Omental fat pad (tissue), 4 donors: ENCODE measurements around the gene B4GALT2. TPM values are rescaled to one million over a fixed set of nuclear protein-coding genes. Genes with fewer than 3 reads are reported as not detected.

Experiments
- ATAC-seq: fragments of 150-250 bp; one replicate; pipeline ENCODE4 v1.9.1; 2016; ENCODE audit warnings: mild to moderate bottlenecking, moderate library complexity; ENCODE audit not compliant: low FRiP score
- DNase-seq: peaks from one replicate; pipeline ENCODE4 v3.0.0-alpha.2; 2019; ENCODE audit warnings: low spot score
- total RNA-seq, 4 donors: library from RNA; depleted of rRNA; stranded (reverse); fragments of >200 nt; gene quantifications; one replicate each; pipeline ENCODE4 v1.1.0, GENCODE V29; 2016
- TF ChIP-seq, protein P1 (sequence below), 3 donors: fragments of 450-650 bp; IDR thresholded peaks; one replicate each; pipeline ENCODE4 v1.5.1; 2016 to 2017; ENCODE audit warnings: antibody characterized with exemption in 3 of 3, mild to moderate bottlenecking in 3 of 3, moderate library complexity in 2 of 3

Gene B4GALT2
- total RNA-seq, 4 donors from 2014 or later, result 20.3 to 67.9 (median 42.6) TPM

DNA sequence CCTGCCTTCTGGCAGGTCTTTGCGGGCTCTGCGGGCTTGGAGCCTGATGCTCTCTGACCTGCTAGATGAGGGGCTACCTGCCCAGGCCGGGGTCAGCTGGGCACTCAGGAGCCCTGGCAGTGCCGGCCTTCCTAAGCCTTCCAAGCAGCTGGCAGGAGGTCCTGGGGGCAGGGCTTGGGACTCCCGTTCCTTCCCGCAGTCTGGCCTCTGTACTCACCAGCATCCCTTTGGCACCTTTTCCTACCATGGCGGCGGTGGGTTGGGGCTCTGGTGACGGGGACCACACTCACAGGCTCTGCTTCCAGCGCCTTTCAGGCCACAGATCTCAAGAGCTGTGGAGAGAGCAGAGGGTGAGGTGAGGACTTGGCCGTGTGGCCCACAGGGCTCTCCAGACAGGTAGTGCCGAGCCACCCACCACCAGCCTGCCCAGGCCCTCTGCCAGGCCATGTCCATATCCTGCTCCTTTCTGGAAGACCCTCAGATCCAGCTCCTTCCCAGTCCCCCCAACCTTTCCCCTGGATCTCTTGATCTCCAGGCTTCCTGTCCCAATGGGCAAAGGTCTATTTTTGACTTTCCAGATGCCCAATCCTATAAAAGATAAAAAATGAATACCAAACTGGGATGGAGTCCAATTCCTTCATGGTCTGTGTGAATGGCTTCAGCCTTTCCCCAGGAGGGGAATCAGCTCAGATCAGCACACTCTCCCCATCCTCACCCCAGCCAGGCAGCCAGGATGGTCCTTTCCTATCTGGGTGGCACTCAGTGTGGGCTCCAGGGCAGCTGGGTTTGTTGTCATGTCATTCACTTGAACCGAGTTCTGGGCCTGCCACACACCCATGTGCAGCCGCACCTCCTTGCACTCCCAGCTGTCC lies 45.3 kb downstream of the B4GALT2 start:
- ATAC-seq (no peak), DNase-seq (no peak)
- TF ChIP-seq, protein P1, sequence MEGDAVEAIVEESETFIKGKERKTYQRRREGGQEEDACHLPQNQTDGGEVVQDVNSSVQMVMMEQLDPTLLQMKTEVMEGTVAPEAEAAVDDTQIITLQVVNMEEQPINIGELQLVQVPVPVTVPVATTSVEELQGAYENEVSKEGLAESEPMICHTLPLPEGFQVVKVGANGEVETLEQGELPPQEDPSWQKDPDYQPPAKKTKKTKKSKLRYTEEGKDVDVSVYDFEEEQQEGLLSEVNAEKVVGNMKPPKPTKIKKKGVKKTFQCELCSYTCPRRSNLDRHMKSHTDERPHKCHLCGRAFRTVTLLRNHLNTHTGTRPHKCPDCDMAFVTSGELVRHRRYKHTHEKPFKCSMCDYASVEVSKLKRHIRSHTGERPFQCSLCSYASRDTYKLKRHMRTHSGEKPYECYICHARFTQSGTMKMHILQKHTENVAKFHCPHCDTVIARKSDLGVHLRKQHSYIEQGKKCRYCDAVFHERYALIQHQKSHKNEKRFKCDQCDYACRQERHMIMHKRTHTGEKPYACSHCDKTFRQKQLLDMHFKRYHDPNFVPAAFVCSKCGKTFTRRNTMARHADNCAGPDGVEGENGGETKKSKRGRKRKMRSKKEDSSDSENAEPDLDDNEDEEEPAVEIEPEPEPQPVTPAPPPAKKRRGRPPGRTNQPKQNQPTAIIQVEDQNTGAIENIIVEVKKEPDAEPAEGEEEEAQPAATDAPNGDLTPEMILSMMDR (IDR thresholded peaks at IDR 0.05), result no peak

DNA sequence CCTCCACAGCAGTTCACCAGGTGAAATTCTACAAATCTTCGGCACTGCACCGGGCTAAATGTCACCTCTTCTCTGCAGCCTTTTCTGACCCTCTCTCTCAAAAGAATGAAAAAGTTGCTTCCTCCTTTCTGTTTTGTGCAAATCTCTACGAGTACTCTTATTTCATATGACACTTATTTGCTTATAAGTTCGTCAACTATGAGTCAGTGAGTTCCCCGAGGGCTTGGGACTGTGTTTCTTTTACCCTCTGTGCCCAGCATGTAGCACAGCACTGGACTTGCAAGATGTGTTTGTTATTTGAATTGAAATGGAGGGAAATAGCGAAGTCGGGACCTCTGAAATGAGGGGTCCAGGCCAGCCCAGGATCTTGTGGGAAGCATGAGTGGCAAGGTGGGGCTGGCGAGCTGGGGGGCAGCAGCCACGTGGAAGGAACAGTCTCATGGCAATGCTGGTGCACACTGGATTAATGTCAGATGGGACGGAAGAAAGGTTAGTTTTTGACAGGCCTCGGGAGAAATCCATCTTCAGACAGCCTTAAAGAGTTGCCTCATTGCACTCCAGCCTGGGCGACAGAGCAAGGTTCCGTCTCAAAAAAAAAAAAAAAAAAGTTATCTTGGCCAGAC lies 46.0 kb downstream of the B4GALT2 start:
- DNase-seq, result no peak
- no peak for ATAC-seq
- TF ChIP-seq, protein P1 (IDR thresholded peaks at IDR 0.05), result no peak

DNA sequence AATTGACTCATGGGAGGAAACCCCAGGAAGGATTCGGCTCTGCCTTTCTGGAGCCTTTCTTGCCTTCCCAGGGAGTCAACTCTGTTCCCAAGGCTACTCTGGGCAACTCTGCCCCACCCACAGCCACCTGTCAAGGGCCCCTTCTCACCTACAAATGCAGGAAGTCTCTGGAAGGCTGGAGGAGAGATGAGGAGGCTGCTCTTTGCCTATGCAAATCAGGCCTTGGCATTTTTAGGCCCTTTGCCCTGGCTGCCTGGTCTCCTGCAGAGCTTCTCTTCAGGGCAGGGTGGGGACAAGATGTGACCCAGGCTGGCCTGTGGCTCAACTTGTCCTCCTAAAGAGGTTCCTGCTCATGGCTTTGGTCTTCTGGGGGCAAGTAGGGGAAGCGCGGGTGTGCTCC lies 46.8 kb downstream of the B4GALT2 start:
- no peak for DNase-seq
- TF ChIP-seq, protein P1 (IDR thresholded peaks at IDR 0.05), result no peak
- ATAC-seq, result no peak

DNA sequence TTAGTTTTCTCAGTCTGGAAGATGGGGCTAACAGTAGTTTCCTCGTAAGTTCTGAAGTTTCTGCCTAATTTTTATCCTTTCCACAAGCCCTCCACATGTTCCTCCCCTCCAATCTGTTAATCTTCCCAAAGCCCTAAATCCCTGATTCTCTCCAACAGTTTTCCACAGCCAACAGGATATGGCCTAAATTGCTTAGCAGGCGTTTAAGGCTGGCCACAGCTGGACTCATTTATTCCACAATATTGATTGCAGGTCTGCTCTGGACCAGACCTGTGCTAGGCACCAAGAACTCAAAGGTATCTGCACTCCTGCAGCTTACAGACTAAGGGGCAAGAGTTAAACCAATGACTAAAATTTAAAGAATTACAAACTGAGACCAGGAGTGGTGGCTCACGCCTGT lies 48.3 kb downstream of the B4GALT2 start:
- DNase-seq, result no peak
- TF ChIP-seq, protein P1 (IDR thresholded peaks at IDR 0.05), result no peak
- ATAC-seq, result no peak

DNA sequence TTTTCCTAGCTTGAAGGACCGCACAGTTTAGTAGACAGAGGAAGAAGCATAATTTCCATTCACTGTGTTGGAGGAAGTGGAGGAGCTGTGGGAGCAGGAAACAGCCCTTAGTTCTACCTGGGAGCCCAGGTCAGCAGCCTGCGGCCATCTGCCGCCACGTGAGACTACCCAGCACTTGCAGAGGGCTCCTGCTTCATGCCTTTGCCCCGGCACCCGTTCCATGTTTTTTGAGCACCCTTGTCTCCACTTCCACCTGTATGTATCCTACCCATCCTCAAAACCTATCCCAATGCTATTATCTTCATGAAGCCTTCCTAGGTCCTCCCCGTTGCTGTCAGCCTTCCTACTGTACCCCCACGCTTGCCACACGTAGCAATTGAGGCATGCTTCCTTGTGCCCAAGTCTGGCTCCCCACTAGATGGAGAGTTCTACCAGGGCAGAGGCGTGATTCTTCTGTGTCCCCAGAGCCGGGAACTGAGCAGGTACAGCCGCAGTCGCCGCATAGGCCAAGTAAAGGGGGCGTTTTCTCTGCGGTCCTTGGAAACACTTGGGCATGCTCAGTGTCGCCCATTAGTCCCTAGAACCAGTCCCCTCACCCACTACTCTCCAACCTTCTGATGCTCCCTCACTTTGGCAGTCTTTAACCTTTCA lies 50.4 kb downstream of the B4GALT2 start:
- DNase-seq (no peak), ATAC-seq (peak; percentile 8)

DNA sequence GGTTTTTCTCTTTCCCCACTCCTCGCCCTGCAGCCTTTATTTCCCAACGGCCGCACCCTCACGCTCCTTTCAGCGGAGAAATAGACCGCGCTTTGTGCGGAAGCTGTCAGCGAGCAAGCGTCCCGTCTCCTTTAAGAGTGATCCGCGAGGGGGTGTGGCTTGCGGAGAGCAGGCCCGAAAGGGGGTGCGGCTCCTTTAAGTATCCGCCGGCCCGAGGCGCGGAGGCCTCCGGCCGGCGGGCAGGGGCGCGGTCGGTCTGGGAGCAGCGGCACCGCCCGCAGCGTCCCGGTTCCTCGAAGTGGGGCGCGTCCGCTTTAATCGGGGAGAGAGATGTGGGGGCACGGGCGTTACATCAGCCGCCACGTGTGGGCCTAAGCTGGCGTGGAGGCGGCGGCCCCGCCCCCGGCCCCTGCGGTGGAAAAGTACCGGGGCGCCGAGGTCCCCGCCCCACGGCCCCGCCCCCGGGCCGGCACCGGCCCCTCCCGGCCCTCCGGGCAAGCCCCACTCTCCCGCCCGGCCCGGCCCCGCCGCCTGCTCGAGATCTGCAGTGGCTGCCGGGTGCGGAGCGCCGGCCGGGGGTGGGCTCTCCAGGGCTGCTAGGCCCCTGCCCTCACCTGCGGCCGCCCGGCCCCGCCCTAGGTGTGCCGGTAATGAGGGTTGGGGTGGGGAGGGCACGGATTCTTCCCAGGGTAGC lies 51.0 kb downstream of the B4GALT2 start:
- ATAC-seq (peak; percentile 87), DNase-seq (peak; percentile 68)
- TF ChIP-seq, protein P1 (IDR thresholded peaks at IDR 0.05), result no peak

More for the DNA sequence above, 50.4 kb downstream of the B4GALT2 start:
- TF ChIP-seq, protein P1 (IDR thresholded peaks at IDR 0.05), result no peak
